Stimulated activated CD4-positive, alpha-beta T cell treated with anti-CD3 and anti-CD28 coated beads, TNF-alpha, amount 100 ng/mL, for 1 hour (primary cell): ENCODE measurements around the gene ASB7.
A peak's percentile ranks its signal among the peaks of the same experiment; 100 is the strongest.
"Not testable (repeated sequence)": the region's sequence is repeated elsewhere in the genome, so short reads cannot be mapped to it uniquely, and the experiment has no call there.

Experiments used
- DNase-seq, 3 donors: peaks; one replicate each; pipeline ENCODE4 v3.0.0-alpha.2; 2020; ENCODE audit warnings: low read depth in 3 of 3, low spot score in 1 of 3

ASB7 gene, protein sequence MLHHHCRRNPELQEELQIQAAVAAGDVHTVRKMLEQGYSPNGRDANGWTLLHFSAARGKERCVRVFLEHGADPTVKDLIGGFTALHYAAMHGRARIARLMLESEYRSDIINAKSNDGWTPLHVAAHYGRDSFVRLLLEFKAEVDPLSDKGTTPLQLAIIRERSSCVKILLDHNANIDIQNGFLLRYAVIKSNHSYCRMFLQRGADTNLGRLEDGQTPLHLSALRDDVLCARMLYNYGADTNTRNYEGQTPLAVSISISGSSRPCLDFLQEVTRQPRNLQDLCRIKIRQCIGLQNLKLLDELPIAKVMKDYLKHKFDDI

DNA sequence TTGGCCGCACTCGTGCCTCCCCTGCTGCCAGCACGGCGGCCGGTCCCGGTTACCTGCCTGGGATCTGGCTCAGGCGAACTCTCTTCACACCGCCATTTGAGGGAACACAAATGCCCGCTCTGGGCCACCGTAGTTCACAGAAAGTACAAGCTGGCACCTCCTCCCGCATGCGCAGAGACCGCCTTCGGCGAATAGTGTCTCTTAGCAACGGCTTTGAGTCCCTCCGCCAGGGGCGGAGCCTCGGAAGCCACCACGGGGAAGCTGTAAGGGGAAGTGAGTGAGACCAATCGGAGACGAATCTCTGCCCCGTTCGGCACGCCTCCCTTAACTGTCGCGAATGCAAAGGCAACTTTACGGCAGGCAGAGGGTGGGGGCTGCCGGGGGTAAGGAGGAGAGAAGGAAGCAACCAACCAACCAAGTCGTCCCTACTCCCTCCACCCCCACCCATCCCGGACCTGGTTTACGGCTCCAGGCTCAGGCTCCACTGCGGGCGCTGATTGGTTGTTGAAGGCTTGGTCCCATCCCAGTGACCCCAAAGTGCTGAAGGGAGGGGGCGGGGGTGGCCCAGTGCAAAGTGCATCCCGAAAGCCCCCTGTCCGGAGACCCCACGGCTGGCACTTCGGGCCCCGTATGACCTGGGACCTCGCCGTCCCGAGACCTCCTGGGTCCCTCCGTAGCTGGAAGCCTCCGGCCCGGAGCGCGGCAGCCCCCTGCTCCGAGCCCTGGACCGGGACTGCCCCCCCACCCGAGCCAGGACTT, at the start of gene ASB7, which contains the start of gene LINS1:
TSS of gene ASB7 (plus strand) at position 526 of the 759 bp plus-strand sequence. CDS start 9,628 bp downstream, outside the sequence.
TSS of gene LINS1 (minus strand) at position 121 of the 759 bp plus-strand sequence. CDS start 21,342 bp downstream, outside the sequence.
- DNase-seq: peak; percentile 97 to 100 (median 100)

DNA sequence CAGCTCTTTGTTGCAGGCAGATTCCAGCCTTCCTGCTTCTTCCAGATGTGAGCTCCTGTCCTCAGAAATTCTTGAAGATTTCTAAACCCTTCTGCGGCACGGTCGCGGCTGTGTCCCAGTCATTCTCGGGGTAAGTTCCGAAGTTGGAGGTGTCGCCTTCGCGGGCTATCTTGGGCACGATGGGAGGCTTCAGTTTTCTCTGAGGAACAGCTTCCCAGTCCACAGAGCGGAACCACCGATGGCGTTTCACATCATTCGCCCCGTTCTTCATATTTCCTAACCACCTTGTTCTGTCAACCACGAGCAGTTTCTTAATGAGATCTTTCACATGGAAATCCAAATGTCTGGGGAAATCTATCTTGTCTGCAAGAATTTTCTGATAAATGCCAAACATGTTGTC, 48.9 kb upstream of the ASB7 start:
- DNase-seq: no peak

DNA sequence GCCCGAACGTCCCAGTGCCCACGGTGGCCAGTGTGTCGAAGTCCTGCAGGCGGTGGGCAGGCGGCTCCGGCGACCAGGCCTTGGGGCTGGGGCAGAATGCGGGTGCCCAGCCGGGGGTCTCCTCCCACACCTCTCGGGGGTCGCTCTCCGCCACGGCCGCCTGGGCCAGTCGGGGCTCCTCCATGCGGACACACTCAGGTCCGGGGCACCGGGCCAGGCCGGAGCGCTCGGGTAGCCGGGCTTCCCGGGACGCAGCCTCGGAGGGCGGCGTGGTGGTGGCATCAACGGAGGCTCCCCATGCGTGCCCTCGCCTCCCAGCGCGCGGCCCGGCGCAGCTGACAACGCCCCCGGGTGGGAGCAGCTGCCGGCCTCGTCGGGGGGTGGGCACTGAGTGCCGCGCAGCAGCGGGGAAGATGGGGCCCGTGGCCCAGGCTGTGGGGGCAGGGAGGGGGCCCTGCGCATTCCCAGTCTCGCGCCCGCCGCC, 43.6 kb upstream of the ASB7 start:
- DNase-seq: no peak

DNA sequence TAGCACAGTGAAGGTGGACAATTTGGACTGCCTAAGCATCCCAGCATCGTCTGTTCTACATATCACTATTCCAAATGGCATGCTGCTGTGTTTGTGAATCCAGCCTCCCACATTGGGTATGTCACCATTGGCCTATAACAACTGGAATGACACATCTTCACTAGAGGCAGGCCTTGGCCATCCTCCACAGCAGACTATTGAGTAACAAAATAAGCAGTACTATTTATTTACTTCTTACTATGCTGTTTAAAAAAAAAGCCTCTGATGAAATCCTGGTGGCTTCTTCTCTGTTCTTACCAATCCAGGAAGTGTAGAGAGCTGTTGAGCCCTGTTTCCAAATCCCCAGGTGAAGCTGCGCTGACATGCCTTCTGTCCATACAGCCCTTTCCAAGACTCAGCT, 43.1 kb upstream of the ASB7 start:
- no peak for DNase-seq

DNA sequence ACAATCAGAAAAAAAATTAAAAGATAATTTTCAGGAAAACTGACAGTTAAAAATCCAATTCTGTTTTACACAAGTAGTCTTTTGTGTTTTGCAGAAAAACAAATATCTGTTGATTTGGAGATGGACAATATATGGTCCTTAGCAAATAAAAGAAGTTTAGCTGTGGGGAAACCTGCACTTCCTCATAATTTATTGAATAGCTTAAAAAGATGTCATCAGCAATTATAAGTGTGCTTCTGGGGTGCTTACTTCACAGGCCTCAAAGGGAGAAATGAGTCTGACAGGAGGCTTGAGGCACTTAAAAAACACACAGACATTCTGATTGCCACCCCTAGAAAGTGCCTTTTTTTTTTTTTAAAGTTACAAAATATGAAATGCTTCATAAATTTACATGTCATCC, 42.1 kb upstream of the ASB7 start:
- DNase-seq: no peak

DNA sequence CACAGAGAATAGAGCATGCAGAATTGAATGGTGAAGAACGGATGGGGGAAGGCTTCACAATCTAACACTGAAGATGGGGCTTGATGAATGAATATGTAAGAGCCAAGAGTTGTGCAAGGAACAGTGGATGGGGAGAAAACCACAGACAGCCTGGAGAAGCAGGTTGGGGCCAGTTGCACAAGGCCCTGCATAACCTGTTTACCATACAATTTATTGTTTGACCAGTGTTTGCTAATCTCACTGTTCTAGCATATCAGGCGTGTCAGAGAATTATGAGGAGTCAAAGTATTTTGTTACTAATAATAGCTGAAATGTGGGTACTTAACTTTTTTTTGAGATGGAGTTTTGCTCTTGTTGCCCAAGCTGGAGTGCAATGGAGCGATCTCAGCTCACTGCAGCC, 36.8 kb upstream of the ASB7 start:
- no peak for DNase-seq

DNA sequence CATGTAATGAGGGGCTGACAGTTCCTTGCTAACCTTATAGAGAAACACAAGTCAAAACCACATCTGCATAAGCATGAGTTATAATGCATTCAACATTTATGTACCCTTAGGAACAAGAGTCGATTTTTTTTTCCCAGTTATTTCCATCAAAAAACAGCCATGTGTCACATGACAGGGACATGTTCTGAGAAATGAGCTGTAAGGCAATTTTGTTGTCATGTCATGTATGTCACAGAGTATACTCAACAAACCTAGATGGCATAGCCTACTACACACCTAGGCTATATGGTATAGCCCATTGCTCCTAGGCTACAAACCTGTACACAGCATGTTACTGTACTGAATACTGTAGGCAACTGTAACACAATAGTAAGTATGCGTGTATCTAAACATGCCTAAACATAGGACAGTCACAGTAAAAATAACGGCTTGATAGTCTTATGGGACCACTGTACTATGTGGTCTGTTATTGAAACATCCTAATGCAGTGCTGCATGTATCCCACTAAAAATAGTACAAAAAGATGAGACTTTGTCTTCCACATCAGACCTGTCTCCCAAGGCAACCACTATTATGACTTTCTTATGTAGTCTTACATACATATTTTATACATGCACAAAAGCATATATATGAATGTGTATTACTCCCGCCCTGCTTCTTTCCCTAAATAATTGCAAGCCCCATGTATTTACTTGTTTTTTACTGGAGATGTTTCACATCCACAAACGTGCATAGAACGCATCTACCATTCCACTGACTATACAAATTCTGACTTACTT, 35.4 kb upstream of the ASB7 start:
- DNase-seq: no peak

DNA sequence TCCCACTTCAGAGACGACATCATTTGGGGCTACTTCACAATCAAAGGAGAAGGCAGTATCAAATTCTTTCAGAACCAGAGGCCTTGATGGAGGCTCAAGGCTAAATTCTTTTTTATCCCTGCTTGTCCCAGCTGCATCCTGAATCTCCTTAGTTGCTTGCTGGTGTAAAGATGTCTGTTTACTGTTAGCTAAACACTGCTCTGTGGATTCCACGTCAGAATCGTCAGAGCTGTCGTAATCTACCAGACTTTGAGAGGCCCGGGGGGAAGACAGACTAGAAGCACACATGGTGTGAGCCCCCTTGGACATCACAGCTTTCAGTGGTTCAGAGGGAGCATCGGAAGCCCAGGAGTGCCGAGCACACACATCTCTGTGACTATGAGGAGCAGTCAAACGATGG, 33.0 kb upstream of the ASB7 start:
- DNase-seq: no peak

DNA sequence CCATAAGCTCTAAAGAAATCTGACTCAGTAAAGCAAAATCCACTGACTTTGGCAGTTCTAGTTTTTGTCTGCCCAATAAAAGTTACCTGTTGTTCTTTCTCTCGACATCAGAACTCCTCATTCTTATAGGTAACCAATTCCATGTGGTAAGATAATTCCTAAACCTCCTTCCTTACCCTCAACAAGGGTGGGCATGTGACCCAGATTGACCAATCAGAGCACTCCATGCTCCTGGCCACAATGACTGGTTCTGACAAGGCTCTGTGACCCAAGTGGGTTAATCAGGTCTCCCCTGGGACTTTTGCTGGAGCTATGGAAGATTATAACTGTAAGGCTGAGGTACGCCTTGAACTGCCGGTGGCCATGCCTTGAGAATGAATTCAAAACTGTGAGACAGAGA, 32.1 kb upstream of the ASB7 start:
- DNase-seq: no peak

DNA sequence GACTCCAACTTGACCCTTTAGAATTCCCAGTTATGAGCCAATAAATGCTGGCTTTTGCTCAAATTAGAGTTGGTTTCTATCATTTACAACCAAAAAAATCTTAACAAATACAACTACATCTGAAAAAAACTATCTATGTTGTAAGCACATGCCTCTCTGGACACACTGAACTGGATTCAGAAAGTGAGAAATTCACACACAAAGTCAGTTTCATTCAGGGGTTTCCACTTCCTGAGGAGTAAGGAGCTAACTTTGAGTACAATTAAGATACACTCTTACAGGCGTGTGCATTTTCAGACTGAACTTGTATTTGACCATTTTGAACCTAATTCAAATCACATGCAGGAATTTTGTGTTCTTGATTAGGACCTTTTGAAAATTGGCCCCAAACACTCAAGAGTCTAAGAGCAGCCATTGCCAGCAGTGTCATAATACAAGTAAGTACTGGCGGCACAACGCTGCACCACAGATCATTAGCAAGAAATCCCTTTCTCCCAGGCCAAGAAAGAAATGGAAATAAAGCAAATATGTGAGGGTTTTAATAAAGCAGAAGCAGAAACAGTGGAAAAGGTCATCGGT, 31.6 kb upstream of the ASB7 start:
- DNase-seq: no peak

DNA sequence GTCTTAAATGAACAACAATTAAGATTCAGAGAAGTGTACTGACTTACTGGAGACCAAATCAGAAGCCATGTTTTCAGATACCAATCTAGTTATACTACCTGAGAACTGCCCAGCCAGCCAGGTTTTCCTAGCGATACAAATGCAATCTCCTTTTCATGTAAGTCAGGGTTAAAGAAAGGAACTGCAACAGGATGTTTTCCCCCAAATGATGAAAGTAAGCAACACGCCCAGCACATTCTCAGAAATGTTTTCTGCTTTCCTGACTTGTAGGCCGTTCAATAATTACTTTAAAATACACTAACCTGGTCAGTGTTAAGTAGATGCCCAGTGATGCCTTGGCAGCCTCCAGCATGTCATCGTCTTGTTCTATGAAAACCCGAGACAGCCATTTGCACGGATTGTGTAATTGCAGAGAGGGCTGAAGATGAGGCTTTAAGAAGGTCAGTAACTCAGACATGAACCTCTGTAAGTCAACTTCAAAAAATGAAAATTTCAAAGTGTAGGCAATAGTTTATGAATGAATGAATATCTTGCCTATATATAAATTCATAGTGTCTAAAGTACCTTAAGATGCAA, 30.7 kb upstream of the ASB7 start:
- DNase-seq: no peak

DNA sequence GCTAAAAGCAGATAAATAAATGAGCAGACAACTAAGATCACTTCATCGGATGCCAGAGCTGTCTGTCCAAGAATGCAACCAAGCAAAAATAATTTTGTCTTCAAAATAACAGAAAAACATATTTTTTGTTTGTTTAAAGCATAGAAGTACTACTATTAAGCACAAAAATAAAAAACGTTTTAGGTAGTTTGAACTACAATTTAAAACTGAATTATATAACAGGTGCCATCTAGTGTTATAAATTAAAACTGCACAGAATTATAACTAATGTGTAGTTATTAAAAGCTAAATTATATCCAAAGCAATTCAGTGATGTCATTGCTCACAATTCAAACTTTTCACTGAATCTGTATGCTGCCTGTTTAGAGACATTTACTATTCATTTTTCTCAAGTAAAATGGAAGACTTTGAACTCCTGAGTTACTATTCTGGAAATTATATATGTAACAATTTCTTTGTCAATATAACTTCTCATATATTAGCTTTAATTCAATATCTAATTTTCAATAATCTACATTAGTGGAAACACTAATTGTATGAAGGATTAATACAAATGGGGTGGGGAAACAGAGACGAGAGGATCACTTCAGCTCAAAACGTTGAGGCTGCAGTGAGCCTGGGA, 29.9 kb upstream of the ASB7 start:
- no peak for DNase-seq

DNA sequence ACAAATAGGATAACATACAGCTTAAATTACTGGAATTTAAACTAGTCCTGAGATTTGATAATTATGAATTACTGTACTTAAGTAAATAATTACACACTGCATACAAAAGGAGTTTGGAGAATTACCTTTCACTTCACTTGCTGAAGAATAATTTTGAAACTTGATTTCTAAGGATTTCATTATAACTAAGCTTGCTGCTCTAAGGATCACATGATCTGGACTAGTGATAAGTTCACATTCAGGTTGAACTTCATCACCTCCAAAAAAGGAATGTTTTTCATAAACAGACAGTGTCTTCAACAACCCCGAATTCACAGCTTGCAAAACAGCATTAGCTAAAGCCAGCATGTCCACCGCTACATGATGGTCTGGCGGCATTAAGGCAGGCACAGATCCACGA, 28.9 kb upstream of the ASB7 start:
- DNase-seq: no peak

DNA sequence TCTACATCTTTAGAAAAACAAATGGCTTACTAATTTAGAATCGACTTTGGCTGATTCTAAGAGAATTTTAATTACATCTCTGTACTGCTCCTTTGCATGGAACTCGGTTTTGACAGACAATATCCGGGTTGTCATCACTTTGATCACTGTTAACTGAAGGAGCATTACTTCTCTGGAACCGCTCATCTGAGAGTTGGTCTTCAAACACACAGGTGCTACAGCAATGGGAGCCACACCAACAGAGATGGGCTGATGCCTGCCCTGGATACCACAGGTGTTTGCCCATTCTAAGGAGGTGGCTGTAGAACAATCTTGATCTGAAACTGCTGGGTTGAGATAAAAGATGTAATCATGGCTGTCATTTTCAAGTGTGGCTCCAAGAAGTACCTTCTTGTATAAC, 22.0 kb upstream of the ASB7 start:
- DNase-seq: no peak

DNA sequence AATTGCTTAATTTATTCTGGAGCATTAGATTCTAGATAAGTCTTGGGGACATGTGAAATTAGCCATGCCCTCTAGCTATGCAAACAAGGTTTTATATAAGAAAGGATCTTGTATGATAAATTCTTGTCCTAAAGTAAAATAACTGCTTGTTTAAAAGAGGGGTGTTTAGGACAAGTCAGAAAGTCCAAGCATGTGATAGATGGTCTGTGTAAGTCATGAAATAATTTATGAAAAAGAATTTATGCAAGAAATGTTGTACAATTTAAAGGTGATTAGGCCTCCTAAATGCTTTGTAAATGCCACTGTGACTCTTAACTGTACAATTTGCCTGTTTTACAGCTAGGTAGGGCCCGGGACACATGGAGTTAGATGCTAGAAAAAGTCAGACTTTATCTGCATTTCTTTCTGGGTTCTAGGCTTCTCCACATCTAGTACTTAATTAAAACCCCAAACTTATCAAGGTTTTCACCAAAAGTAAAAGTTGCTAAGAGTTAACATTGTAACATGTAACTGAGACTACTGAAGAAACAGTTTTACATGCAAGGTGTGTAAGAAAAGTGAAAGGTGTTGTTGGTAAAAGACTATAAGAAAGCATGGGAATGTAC, 13.6 kb upstream of the ASB7 start:
- no peak for DNase-seq

DNA sequence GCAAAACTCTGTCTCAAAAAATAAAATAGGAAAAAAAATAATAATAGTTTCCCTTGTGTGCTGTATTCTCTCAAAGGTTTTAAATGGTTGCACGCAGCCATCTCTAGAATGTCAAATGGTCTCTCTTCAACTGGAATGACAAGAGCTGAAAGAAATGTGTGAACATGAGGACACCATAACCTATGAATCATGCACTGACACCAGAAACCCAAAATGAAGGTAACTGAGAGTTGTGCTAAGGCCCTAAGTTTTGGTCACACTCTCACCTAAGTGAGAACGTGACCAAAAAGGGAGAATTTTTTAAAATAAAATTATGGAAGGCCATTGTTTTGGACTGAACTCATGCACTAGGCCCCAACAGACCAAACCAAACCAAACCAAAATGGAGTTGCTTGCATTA, 11.2 kb upstream of the ASB7 start:
- not testable (repeated sequence) for DNase-seq

DNA sequence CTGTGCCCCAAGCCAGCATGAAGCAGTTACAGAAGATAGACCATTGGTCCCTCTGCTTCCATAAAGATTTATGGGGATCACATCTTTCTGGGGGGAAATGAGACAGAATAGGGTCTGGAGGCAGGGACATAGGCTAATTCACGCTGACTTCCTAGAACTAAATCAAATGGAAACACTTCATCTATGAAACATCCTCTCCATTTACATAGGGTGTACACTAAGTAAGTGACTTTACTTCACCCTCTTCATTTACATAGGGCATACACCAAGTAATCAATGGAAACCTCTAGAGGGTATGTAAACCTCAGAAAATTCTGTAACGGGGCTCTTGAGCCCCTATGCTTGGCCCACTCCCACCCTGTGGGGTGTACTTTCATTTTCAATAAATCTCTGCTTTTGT, 10.6 kb upstream of the ASB7 start:
- DNase-seq: no peak

DNA sequence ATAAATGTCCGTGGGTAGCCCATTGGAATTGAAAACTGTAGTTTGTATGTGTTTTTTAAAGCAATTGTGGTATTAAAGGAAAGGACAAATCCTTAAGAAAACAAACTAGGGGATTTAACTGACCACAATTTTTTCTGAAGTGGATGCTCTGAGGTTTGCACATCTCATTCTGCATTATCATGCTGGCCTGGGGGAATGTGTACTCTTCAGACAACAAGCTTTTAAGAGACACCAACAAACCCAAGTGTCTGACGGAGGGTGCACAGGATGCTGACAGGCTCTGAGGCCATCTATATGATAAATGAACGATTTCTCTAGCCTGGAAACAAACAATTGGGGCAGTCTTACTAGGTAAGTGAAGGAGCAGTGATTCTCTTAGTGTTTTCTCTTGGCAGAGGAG, 9.5 kb upstream of the ASB7 start:
- DNase-seq: no peak

DNA sequence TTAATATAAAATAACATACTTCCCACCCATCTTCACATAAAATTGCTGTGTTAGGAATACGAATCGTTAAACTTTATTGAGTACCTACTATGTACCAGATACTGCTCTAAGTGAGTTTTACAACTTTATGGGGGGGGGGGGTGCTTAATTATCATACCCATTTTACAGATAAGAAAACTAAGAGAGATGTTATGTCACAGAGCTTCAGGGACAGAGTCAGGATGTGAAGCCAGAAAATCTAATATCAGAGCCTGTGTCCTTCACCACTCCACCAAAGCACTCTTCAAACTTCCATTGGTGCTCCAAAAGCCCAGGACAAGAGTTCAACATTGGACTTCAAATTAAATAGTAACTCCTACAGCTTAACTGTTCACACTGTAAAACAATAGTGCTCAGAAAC, 9.0 kb upstream of the ASB7 start:
- no peak for DNase-seq

DNA sequence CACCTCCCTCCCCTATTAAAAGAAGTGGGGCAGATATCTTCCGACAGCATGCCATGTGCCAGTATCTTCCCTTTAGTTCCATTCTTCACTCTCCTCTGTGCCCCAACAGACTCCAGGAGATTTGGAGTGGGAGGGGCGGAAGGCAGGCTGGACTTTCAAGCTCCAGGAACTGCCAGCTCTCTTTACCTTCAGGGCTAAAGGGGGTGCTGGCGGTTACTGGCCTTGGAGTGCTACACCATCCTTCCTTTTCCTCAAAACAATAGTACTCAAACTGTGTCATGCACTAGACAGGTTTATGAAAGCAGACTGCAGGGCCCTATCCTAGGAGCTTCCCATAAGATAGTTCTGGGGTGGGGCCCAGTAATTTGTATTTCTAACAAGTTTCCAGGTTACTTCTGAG, 6.4 kb upstream of the ASB7 start:
- no peak for DNase-seq
